Measurements from ENCODE around the gene ADAMTSL2. TPM values are rescaled to one million over a fixed set of nuclear protein-coding genes. Genes with fewer than 3 reads are reported as not detected.

The ADAMTSL2 gene
- polyA plus RNA-seq, 1 donor (not counting 4 experiments of a cell fraction or from before 2014, with no cell fraction given): not detected

GRCh38 chr9:133610845-133611244 lies 76.3 kb downstream of the ADAMTSL2 start:
- Histone ChIP-seq H3K36me3 (ENCODE audit: control insufficient read depth in 2 of 2, extremely low read depth in 1 of 2, insufficient read depth in 2 of 2, low read length in 2 of 2) (no peaks in the 10 kb centered on the region), H3K4me2 (ENCODE audit: control insufficient read depth, extremely low read depth, insufficient read depth, low read depth, low read length) (no peak overlapping the region), H3K4me1 (ENCODE audit: control insufficient read depth, extremely low read depth, insufficient read depth, low read length) (no peaks in the 10 kb centered on the region), H3K27ac (ENCODE audit: control insufficient read depth, insufficient read depth, low read length) (no peak overlapping the region), H2AFZ (ENCODE audit: control insufficient read depth, low read length) (no peak overlapping the region), H3K9ac (ENCODE audit: control insufficient read depth, extremely low read depth, insufficient read depth, low read length) (no peak overlapping the region), H3K79me2 (ENCODE audit: control insufficient read depth, insufficient read depth, low read length) (no peaks in the 10 kb centered on the region), H3K9me3 (ENCODE audit: control insufficient read depth, low read depth, low read length) (no peaks in the 10 kb centered on the region), H3K9me1 (ENCODE audit: control insufficient read depth, extremely low read depth, insufficient read depth, low read length) (no peaks in the 10 kb centered on the region), H3K4me3 (ENCODE audit: control insufficient read depth in 2 of 3, extremely low read depth in 1 of 3, insufficient read depth in 2 of 3, low read depth in 1 of 3, low read length in 3 of 3) (no peak overlapping the region), H3K27me3 (ENCODE audit: control insufficient read depth, extremely low read depth, insufficient read depth, low read length) (peaks cover 75% of the 10 kb centered on the region), H4K20me1 (ENCODE audit: control insufficient read depth, extremely low read depth, insufficient read depth, low read length) (no peaks in the 10 kb centered on the region)
- FAIRE-seq (no peak), DNase-seq (ENCODE audit: low read depth, low spot score) (no peak)
- TF ChIP-seq, protein P1, sequence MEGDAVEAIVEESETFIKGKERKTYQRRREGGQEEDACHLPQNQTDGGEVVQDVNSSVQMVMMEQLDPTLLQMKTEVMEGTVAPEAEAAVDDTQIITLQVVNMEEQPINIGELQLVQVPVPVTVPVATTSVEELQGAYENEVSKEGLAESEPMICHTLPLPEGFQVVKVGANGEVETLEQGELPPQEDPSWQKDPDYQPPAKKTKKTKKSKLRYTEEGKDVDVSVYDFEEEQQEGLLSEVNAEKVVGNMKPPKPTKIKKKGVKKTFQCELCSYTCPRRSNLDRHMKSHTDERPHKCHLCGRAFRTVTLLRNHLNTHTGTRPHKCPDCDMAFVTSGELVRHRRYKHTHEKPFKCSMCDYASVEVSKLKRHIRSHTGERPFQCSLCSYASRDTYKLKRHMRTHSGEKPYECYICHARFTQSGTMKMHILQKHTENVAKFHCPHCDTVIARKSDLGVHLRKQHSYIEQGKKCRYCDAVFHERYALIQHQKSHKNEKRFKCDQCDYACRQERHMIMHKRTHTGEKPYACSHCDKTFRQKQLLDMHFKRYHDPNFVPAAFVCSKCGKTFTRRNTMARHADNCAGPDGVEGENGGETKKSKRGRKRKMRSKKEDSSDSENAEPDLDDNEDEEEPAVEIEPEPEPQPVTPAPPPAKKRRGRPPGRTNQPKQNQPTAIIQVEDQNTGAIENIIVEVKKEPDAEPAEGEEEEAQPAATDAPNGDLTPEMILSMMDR (optimal IDR thresholded peaks at IDR 0.05 in 1 of 3, IDR thresholded peaks at IDR 0.05 in 1 of 3, conservative IDR thresholded peaks at IDR 0.05 in 1 of 3; ENCODE audit: extremely low read depth in 1 of 3, insufficient read depth in 2 of 3, low read length in 3 of 3): no peak
- TF ChIP-seq EZH2 (IDR thresholded peaks at IDR 0.05; ENCODE audit: low read length): no peak
- dilution Hi-C loops (cut with MboI; ENCODE audit: extremely low pct_ligation_motif_present, low sequenced_read_pairs): no loop called here

DNA sequence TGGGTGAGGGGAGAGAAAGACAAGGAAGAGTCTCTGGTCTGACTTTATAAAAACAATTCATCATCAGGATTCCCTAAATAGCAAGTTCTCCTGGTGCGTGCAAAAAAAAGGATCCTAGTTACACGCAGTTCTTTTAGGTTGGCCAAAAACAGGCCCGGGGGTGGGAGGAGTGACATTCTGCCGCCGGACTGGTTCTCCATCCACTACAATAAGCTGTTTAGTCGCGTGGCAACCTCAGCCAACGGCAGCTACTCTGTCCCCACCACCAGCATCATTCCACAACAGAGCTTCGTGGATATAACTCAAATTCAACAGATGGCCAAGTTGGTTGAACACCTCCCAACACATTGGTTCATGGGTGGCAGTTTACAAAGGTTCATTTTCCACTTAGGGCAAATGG lies 77.5 kb downstream of the ADAMTSL2 start:
- Histone ChIP-seq H3K4me1 (ENCODE audit: control insufficient read depth, extremely low read depth, insufficient read depth, low read length) (no peaks in the 10 kb centered on the region), H3K27me3 (ENCODE audit: control insufficient read depth, extremely low read depth, insufficient read depth, low read length) (peaks cover 63% of the 10 kb centered on the region), H3K4me3 (ENCODE audit: control insufficient read depth in 2 of 3, extremely low read depth in 1 of 3, insufficient read depth in 2 of 3, low read depth in 1 of 3, low read length in 3 of 3) (no peak overlapping the region), H3K4me2 (ENCODE audit: control insufficient read depth, extremely low read depth, insufficient read depth, low read depth, low read length) (no peak overlapping the region), H3K79me2 (ENCODE audit: control insufficient read depth, insufficient read depth, low read length) (no peaks in the 10 kb centered on the region), H2AFZ (ENCODE audit: control insufficient read depth, low read length) (no peak overlapping the region), H3K9me1 (ENCODE audit: control insufficient read depth, extremely low read depth, insufficient read depth, low read length) (no peaks in the 10 kb centered on the region), H3K9ac (ENCODE audit: control insufficient read depth, extremely low read depth, insufficient read depth, low read length) (no peak overlapping the region), H4K20me1 (ENCODE audit: control insufficient read depth, extremely low read depth, insufficient read depth, low read length) (no peaks in the 10 kb centered on the region), H3K36me3 (ENCODE audit: control insufficient read depth in 2 of 2, extremely low read depth in 1 of 2, insufficient read depth in 2 of 2, low read length in 2 of 2) (no peaks in the 10 kb centered on the region), H3K9me3 (ENCODE audit: control insufficient read depth, low read depth, low read length) (no peaks in the 10 kb centered on the region), H3K27ac (ENCODE audit: control insufficient read depth, insufficient read depth, low read length) (no peak overlapping the region)
- TF ChIP-seq EZH2 (IDR thresholded peaks at IDR 0.05; ENCODE audit: low read length): no peak
- TF ChIP-seq, protein P1 (optimal IDR thresholded peaks at IDR 0.05 in 1 of 3, IDR thresholded peaks at IDR 0.05 in 1 of 3, conservative IDR thresholded peaks at IDR 0.05 in 1 of 3; ENCODE audit: extremely low read depth in 1 of 3, insufficient read depth in 2 of 3, low read length in 3 of 3): no peak
- no peak for FAIRE-seq
- dilution Hi-C loops (cut with MboI; ENCODE audit: extremely low pct_ligation_motif_present, low sequenced_read_pairs): no loop called here
- DNase-seq (ENCODE audit: low read depth, low spot score): no peak
